Embryonic facial prominence (tissue), 1 donor: ENCODE data around the gene KCNG2.
"Not testable (repeated sequence)": the region's sequence is repeated elsewhere in the genome, so short reads cannot be mapped to it uniquely, and the experiment has no call there.

Experiments used
- DNase-seq: peaks from one replicate; pipeline ENCODE4 v3.0.0-alpha.2; 2016; ENCODE audit errors: extremely low spot score

Gene KCNG2

DNA sequence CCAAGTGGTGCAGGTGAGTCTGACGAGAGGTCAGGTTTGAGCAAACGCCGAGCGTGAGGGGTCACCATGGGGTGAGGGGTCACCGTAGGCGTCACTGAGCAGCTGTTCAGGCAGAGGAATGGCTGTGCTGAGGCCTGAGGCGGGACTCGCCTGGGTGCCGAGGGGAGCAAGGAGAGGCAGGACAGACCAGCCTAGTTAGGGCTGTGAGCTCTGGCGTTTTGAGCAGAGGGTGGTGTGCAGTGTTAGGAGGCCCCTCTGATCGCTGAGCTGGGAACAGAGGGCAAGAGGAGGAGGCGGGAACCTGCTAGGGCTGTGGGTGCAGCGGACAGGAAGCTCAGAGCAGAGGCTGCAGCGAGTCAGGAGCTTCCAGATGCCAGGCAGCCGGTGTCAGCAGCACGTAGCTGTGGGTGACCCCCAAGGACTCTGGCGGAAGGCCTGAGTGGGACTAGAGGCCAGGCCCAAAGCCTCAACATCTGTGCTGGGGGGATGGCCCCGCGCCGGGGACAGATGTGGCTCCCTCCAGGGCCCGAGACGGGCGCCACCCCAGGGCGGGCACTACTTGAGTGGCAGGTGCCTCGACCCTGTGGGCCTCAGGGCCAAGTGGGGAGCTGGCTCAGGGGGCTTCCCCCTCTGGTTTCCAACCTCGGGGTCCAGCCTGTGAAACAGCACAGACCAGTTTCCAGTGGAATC lies 55.7 kb downstream of the KCNG2 start:
- no peak for DNase-seq

DNA sequence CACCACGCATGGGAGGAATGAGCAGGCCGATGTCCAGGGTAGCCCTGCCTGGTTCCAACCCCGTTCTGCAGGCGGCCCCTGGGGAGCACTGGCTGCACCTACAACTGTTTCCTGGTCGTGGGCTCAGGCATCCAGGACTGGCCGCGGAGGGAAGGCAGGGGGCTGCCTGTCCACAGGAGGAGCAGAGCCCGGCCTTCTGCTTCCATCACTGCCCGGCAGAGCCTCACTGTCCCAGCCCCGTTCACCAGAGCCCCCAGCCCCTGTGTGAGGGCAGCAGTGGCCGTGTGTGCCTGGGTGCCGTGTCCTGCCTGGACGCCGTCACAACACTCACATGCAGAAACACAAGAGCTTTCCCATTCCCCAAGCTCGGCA lies 56.2 kb downstream of the KCNG2 start:
- DNase-seq, result no peak

DNA sequence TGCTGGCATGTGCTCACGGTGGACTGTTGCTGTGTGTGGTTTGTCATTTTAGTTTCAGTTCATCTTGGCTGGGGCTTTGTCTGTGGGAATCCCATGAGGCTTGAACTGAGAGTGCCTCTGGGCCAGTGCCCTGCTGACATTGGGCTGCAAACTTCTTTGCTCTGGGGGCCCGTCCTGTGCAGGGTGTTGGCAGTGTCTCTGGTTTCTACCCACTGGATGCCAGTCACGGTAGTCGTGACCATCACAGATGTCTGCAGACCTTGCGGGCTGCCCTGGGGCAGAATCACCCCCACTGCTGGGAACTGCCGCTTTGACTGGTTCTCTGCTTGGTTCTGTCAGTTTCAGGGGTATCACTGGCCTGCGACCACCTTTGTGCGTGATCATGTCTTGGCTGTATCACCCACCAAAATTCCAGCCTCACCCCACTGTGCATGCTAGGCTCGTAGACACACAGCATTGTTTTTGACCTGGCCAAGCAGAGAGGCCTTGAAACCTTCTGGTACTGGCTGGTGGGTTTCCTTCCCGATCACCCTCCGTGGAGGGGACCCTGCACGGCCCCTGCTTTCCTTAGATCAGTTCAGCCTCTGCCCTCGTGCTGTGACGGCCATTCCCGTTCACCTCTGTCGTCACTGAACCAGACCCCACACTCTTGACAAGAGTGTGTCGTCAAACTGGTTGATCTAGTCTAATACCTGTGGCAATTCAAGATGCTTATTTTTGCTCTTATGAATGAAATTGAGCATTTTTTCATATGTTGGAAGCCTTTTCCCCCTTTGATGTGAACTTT lies 57.6 kb downstream of the KCNG2 start:
- DNase-seq, result no peak

DNA sequence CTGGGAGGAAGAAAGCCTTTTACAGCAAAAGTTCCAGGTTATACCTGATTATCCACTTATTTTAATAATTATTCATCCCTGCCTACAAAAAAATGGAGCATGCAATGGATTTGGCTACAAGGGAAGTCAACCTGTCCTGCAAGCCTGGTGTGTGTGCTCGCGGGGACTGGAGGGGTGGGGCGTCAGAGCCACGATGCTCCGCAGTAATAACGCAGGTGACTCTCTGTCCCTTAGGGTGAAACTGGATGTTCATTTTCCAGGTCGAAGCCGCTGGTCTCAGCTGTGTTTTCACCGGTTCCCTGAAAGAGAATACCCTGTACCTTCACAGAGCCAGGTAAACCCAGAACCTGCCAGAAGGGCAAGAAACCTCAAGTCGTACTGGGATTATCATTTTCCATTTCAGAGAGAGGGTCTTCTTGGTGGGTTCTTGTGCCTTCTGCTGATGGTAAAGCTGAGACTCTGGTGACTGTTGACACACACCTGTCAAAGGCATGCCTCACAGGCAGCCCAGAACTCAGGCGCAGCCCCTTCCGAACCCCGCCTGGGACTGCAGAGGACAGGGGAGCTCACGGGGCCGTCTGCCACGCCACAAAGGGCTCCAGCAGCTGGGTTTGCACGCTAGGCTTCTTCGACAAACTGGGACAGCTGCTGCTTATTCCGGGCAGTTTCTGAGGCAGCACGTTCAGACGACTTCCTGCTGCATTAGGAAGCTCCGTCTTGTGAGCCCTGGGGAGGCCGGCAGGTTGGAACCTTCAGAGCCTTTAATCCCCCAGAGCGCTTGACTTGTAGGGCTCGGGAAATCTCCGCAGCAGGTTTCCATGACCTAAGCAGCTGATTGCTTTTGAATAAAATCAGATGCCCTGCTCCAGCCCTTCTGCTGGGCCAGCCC lies 58.6 kb downstream of the KCNG2 start:
- DNase-seq, result no peak

DNA sequence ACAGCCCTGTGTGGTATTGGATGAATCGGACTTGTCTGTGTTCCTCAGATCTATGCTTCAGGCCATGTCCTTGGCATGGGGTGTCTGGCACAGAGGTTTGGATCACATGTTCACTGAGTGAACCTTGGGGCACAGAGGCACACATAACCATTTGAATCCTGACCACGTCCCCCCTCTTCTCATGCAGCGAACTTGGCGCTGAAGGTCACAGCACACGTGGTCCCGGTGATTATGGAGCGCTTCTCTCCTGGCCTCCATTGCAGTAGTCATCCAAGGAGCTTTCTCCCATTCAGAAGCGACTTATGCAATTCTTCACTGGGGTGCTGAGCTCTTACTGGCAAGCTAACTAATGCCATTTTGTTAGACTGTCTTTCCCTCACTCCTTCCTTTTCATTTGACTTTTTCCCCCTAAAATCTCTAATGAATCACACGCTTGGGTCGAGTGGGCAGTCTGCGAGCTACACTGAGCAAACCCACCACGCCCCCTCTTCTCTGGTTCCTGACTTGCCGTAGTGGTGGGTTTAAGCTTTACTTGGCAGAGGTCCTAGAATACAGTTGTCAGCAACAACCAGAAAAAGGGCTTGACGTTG lies 59.4 kb downstream of the KCNG2 start:
- DNase-seq, result peak; percentile 76

DNA sequence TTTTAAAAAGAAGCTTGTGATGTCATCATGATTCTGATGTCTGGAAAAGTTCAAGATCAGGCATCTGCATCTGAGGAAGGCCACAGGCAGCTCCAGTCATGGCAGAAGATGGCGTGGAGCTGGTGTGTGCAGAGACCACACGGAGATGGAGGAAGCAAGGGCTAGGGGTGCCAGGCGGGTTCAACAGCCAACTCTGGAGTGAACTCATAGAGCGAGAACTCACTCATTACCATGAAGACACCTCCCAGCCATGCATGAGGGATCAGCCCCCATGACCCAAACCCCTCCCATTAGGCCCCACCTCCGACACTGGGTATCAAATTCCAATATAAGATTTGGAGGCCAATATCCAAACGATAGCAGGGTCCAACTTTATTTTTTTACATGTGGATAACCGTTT lies 61.6 kb downstream of the KCNG2 start:
- DNase-seq, result no peak

DNA sequence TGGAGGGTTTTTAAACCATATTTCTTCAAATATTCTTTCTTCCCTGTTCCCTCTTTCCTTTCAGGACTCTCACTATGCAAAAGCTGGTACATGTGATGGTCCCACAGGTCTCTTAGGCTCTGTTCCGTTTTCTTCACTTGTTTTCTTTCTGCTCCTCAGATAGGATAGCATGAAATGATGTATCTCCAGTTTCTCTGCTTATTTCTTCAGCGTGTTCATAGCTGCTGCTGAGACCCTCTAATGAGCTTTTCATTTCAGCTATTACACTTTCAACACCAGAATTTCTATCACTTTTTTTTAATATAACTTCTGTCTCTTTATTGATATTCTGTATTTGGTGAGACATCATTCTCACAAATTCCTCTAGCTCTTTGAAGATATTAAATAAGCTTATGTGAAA lies 63.9 kb downstream of the KCNG2 start:
- DNase-seq, result no peak

DNA sequence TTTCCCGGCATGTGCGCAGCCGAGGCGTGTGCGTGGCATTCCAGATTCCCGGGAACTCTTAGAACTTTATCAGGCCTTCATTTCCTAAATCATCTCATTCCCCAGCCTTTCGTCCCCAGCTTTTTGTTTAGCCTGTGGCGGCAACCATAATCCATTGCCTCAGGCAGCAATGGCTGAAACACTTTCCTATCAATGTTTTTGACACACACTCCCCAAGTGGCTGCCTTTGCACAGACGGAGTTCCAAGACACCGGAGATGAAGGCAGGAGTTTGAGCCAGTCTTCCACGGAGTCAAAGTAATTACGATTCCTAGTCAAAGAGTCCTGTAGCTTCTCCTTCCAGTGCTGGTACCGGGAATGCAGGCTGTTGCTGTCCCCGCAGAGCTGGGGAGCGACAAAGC lies 64.8 kb downstream of the KCNG2 start:
- DNase-seq, result no peak

DNA sequence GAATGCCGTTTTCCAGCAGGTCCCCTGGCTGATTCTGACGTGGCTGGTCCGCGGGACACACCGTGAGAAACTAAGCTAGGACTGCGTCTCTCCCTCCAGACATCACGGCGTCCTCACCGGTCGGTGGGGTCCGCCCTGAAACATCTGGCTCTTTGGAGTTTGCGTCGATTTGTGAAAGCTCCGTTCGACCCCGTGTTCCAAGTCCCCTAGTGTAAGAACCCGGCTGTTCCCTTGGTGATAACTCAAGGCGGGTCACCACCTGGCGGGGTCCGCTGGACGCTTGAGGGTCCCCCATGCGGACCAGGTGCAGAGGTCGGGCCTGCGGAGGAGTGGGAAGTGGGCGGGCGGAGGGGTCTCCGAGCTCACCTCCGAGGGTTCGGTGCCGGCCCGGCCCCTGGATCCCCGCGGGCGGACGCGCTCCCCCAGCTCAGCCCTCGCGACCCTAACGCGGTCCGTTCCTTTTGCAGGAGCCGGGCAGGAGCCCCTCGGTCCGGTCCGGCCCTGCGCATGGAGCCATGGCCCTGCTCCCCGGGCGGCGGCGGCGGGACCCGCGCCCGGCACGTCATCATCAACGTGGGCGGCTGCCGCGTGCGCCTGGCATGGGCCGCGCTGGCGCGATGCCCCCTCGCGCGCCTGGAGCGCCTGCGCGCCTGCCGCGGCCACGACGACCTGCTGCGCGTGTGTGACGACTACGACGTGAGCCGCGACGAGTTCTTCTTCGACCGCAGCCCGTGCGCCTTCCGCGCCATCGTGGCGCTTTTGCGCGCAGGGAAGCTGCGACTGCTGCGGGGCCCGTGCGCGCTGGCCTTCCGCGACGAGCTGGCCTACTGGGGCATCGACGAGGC lies 65.6 kb downstream of the KCNG2 start:
- DNase-seq, result no peak

DNA sequence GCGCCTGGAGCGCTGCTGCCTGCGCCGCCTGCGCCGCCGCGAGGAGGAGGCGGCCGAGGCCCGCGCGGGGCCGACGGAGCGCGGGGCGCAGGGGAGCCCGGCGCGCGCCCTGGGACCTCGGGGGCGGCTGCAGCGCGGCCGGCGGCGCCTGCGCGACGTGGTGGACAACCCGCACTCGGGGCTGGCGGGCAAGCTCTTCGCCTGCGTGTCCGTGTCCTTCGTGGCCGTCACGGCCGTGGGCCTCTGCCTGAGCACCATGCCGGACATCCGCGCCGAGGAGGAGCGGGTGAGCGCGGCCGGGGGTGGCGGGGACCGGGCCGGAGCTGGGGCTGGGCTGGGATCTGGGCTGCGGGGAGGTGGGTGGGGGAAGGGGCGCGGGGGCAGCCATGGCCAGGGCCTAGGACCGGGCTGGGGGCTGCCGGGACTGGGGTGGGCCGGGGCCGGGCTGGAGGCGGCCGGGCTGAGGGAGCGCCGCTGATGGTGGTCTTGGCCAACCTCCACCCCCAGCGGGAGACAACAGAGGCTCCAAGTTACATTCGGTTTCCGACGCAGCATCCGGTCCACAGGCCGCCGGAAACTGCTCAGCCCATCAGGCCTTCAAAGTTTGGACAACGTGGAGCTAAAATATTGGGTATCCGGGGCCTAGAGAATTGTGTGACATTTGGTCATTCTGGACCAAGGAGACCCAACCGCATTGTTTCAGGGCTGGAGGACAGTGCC lies 66.4 kb downstream of the KCNG2 start:
- DNase-seq, result no peak

DNA sequence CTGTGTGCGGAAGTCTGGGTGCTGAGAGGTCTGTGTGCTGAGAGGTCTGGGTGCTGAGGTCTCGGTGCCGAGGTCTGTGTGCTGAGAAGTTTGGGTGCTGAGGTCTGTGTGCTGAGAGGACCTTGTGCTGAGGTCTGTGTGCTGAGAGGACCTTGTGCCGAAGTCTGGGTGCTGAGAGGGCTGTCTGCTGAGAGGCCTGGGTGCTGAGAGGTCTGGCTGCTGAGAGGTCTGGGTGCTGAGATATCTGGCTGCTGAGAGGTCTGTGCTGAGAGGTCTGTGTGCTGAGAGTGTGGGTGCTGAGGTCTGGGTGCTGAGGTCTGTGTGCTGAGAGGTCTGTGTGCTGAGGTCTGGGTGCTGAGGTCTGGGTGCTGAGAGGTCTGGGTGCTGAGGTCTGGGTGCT lies 67.2 kb downstream of the KCNG2 start:
- not testable (repeated sequence) for DNase-seq

DNA sequence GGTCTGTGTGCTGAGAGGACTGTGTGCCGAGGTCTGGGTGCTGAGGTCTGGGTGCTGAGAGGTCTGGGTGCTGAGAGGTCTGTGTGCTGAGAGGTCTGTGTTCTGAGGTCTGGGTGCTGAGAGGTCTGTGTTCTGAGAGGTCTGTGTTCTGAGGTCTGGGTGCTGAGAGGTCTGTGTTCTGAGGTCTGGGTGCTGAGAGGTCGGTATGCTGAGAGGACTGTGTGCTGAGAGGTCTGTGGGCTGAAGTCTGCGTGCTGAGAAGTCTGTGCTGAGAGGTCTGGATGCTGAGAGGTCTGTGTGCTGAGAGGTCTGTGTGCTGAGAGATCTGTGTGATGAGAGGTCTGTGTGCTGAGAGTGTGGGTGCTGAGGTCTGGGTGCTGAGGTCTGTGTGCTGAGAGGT lies 68.2 kb downstream of the KCNG2 start:
- not testable (repeated sequence) for DNase-seq

DNA sequence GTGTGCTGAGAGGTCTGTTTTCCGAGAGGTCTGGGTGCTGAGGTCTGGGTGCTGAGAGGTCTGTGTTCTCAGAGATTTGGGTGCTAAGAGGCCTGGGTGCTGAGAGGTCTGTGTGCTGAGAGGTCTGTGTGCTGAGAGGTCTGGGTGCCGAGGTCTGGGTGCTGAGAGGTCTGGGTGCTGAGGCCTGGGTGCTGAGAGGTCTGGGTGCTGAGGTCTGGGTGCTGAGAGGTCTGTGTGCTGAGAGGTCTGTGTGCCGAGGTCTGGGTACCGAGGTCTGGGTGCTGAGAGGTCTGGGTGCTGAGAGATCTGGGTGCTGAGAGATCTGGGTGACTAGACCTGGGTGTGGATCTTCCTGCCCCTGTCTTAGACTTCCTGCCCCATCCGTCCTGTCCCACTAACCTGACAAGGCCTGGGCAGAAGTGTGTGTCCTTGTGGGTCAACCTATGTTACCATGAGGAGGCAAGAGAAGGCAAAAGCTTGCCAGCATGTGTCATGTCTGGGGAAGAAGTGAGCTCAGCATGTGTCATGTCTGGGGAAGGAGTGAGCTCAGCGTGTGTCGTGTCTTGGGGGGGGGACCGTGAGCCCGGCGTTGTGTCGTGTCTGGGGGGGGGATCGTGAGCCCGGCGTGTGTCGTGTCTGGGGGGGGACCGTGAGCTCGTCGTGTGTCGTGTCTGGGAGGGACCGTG lies 69.3 kb downstream of the KCNG2 start:
- no peak for DNase-seq

DNA sequence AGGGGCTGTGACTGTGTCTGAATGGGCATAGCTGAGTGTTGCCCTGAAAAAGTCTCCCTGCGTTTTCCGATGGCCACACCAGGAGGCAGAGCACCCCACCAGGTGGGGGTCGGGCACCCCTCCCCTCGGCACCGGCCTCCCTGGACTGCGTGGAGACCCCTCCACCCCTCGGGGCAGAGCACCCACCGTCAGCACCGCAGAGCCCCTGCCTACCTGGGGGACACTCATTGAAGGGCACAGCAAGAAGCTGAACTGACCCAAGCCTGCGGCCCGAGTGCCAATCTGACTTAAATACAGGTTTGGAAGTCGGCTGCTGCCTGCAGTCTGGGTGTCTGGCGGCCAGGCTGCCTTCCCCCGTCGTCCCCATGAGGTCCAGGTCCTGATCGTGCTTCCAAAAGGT lies 69.9 kb downstream of the KCNG2 start:
- no peak for DNase-seq

DNA sequence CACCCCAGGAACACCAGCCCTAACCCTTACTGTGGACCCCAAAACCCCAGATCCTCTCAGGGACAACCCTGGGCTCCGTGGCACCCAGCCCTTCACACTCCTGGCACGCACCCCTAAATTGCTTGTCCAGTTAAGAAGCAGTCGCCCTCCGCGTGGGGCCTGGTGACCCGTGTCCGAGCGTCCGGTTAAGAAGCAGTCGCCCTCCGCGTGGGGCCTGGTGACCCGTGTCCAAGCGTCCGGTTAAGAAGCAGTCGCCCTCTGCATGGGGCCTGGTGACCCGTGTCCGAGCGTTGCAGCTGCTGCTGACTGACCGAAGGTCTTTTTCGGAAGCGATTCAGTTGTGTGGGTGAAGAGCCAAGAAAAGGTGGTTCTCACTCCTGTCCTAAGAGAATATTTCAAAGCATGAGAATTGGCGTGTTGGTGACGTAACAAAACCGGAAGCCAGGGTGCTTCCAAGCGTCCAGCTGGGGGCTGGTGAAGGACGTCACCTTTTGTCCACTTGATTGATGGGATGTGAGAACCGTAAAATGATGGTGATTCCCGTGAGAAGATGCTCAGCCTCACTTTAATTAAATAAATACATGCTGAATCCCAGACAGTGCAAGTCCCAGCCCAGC lies 70.5 kb downstream of the KCNG2 start:
- no peak for DNase-seq

DNA sequence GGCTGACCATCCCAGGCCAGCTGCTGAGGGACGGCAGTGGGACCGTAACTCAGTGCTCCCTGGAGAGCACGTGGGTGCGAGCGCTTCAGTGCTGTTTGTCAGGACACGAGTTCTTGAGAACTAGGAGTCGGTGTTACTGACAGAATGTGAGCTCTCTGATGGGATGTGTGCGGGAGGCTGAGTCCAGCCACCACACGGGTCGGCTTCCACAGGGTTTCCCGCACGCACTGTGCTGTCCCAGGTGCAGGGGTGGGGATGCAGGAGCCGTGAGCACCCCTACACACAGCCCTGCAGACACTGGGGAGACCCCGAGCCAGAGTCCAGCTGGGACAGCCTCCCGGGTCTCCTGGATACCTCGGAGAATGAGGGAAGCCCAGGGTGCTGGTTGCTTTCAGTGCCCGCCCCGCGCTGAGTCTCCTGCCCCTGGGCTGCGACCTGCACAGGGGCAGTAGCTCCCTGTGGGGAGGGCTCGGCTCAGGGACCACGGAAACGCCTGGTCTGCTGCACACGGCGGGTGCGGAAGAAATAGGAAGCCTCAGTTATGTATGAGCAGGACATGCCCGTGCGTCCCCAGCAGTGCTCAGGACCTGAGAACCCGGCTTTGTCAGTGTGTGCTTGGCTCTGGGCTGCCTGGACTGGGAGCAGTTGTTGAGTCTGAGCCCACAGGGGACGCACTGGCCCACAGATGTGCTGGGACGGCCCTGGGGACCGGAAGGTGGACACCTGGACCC lies 71.2 kb downstream of the KCNG2 start:
- no peak for DNase-seq

DNA sequence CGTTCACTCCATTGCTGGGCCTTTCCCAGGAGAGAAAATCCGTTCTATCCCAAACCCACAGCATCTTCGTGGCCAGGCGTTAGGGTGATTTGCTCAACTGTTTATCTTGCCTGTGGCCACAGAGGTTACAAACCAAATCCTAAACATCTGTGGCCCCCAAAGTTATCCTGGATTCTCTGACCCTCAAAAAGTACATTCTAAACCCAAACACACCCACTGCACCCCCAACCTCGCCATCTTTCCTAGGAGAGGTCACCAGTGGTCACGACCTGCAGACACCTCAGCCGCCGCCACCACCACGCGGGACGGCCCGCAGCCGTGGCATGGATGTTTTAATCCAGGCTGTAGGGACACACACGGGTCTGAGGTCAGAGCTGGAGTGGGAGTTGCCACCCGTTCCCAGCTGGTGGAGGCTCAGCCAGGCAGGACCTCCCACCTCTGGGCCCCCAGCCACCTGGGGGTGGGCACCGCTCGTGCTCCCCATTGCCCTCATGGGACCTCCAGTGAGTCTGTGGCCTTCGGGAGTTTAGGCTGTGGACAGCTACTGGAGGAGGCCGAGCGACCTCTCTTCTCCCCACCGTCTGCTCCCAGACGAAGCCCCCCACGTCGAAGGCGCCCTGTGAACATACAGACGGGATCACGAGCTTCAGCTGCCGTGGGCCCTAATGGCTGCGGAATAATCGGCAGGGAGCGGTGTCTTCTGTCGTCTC lies 72.0 kb downstream of the KCNG2 start:
- no peak for DNase-seq
